Lower leg skin (tissue), 3 donors: ENCODE data around the gene SMIM10L2A.

Source experiments
- POLR2A ChIP-seq, 2 donors: fragments of 450-650 bp; IDR thresholded peaks; one replicate each; pipeline ENCODE4 v1.6.1; 2016 to 2017; ENCODE audit warnings: antibody characterized with exemption in 2 of 2, mild to moderate bottlenecking in 1 of 2, moderate library complexity in 1 of 2
- TF ChIP-seq, protein P1 (sequence below), 3 donors: fragments of 450-650 bp; IDR thresholded peaks; one replicate each; pipeline ENCODE4 v1.5.1; 2016; ENCODE audit warnings: antibody characterized with exemption in 3 of 3, mild to moderate bottlenecking in 3 of 3, moderate library complexity in 2 of 3

GRCh38 chrX:135449637-135450550, 28.1 kb downstream of the SMIM10L2A start:
- TF ChIP-seq, protein P1, sequence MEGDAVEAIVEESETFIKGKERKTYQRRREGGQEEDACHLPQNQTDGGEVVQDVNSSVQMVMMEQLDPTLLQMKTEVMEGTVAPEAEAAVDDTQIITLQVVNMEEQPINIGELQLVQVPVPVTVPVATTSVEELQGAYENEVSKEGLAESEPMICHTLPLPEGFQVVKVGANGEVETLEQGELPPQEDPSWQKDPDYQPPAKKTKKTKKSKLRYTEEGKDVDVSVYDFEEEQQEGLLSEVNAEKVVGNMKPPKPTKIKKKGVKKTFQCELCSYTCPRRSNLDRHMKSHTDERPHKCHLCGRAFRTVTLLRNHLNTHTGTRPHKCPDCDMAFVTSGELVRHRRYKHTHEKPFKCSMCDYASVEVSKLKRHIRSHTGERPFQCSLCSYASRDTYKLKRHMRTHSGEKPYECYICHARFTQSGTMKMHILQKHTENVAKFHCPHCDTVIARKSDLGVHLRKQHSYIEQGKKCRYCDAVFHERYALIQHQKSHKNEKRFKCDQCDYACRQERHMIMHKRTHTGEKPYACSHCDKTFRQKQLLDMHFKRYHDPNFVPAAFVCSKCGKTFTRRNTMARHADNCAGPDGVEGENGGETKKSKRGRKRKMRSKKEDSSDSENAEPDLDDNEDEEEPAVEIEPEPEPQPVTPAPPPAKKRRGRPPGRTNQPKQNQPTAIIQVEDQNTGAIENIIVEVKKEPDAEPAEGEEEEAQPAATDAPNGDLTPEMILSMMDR (IDR thresholded peaks at IDR 0.05), result no peak
- TF ChIP-seq POLR2A (IDR thresholded peaks at IDR 0.05), result no peak
